ENCODE results near the gene PRKAR2B.
A peak's percentile ranks its signal among the peaks of the same experiment; 100 is the strongest.
"Not testable (repeated sequence)": the region's sequence is repeated elsewhere in the genome, so short reads cannot be mapped to it uniquely, and the experiment has no call there.

The PRKAR2B gene

GRCh38 chr7:107029061-107029763, 15.3 kb upstream of the PRKAR2B start:
- peak; percentile 48 for DNase-seq

GRCh38 chr7:107029764-107030286, 14.7 kb upstream of the PRKAR2B start:
- peak; percentile 9 for DNase-seq

- DNase-seq, result no peak
Observed at GRCh38 chr7:107032050-107032449, 12.5 kb upstream of the PRKAR2B start.

GRCh38 chr7:107032720-107033438, 11.6 kb upstream of the PRKAR2B start:
- DNase-seq, result no peak

GRCh38 chr7:107034553-107034952, 10.0 kb upstream of the PRKAR2B start:
- DNase-seq, result no peak

- DNase-seq, result no peak
Observed at GRCh38 chr7:107035446-107035845, 9.1 kb upstream of the PRKAR2B start.

- DNase-seq, result no peak
Observed at GRCh38 chr7:107036535-107036934, 8.0 kb upstream of the PRKAR2B start.

- DNase-seq, result no peak
Observed at GRCh38 chr7:107037717-107038603, 6.5 kb upstream of the PRKAR2B start.

- no peak for DNase-seq
Observed at GRCh38 chr7:107039199-107039900, 5.2 kb upstream of the PRKAR2B start.

GRCh38 chr7:107041097-107041496, 3.4 kb upstream of the PRKAR2B start:
- DNase-seq, result no peak

GRCh38 chr7:107041764-107042163, 2.7 kb upstream of the PRKAR2B start:
- DNase-seq, result not testable (repeated sequence)

- not testable (repeated sequence) for DNase-seq
Observed at GRCh38 chr7:107042326-107042910, 2.1 kb upstream of the PRKAR2B start.

- no peak for DNase-seq
Observed at GRCh38 chr7:107043491-107043890, 1.0 kb upstream of the PRKAR2B start.

- no peak for DNase-seq
Observed at GRCh38 chr7:107043921-107044346, 571 bp upstream of the PRKAR2B start.

- DNase-seq, result no peak
Observed at GRCh38 chr7:107045195-107045960, 873 bp downstream of the PRKAR2B start.

- no peak for DNase-seq
Observed at GRCh38 chr7:107045980-107046379, 1.5 kb downstream of the PRKAR2B start.

- DNase-seq, result no peak
Observed at GRCh38 chr7:107046491-107047259, 2.2 kb downstream of the PRKAR2B start.

- DNase-seq, result no peak
Observed at GRCh38 chr7:107047902-107048782, 3.6 kb downstream of the PRKAR2B start.

- DNase-seq, result no peak
Observed at GRCh38 chr7:107048783-107049418, 4.4 kb downstream of the PRKAR2B start.

All from NCI-H1092 (cell line).